Fibroblast of lung (primary cell): ENCODE results near the gene ITPKC. TPM values are rescaled to one million over a fixed set of nuclear protein-coding genes. Genes with fewer than 3 reads are reported as not detected.

ENCODE experiments used
- DNase-seq, 2 donors: peaks; one replicate each; pipeline versions ENCODE4 v3.0.0 to v3.0.0-alpha.2; 2010; ENCODE audit warnings: low read depth in 2 of 2
- H2AFZ ChIP-seq: 2 replicates; pipeline ENCODE4 v1.5.1; 2012; ENCODE audit warnings: low read length, control low read depth, inconsistent platforms
- H3K27ac ChIP-seq: 2 replicates; pipeline ENCODE4 v1.5.1; 2011; ENCODE audit warnings: low read length, control low read depth; ENCODE audit not compliant: insufficient read depth
- H3K27me3 ChIP-seq: 2 replicates; pipeline ENCODE4 v1.5.1; 2011; ENCODE audit warnings: mild to moderate bottlenecking, low read length; ENCODE audit not compliant: control insufficient read depth, insufficient read depth
- H3K36me3 ChIP-seq: 2 replicates; pipeline ENCODE4 v1.5.1; 2011; ENCODE audit warnings: low read length; ENCODE audit not compliant: control insufficient read depth, insufficient read depth
- H3K4me1 ChIP-seq: 2 replicates; pipeline ENCODE4 v1.5.1; 2011; ENCODE audit warnings: low read length; ENCODE audit not compliant: control insufficient read depth, insufficient read depth; ENCODE audit errors: extremely low read depth
- H3K4me2 ChIP-seq: 2 replicates; pipeline ENCODE4 v1.5.1; 2011; ENCODE audit warnings: low read length, control low read depth; ENCODE audit not compliant: insufficient read depth; ENCODE audit errors: extremely low read depth
- H3K4me3 ChIP-seq, 4 experiments: fragments of 200-600 bp in 1 of 4; sonication (generic) in 1 of 4; replicated peaks in 1 of 4; 2 replicates each; pipeline ENCODE4 v1.5.1; 2011 to 2016; ENCODE audit warnings: low read length in 4 of 4, low read depth in 3 of 4, mild to moderate bottlenecking in 3 of 4, control low read depth in 2 of 4, inconsistent platforms in 1 of 4, mixed read lengths in 1 of 4; ENCODE audit not compliant: insufficient read depth in 1 of 4; ENCODE audit errors: control extremely low read depth in 1 of 4
- H3K79me2 ChIP-seq: 2 replicates; pipeline ENCODE4 v1.5.1; 2012; ENCODE audit warnings: mild to moderate bottlenecking, low read length, inconsistent platforms; ENCODE audit not compliant: control insufficient read depth, insufficient read depth
- H3K9ac ChIP-seq: 2 replicates; pipeline ENCODE4 v1.5.1; 2011; ENCODE audit warnings: mild to moderate bottlenecking, low read length, control low read depth; ENCODE audit not compliant: insufficient read depth
- H3K9me3 ChIP-seq: 2 replicates; pipeline ENCODE4 v1.5.1; 2012; ENCODE audit warnings: low read depth, low read length; ENCODE audit not compliant: control insufficient read depth, insufficient read depth
- H4K20me1 ChIP-seq: 2 replicates; pipeline ENCODE4 v1.5.1; 2011; ENCODE audit warnings: low read length; ENCODE audit not compliant: control insufficient read depth, insufficient read depth; ENCODE audit errors: extremely low read depth
- CTCF ChIP-seq, 2 donors: IDR thresholded peaks in 1 of 2; conservative IDR thresholded peaks in 1 of 2; 1 replicate in 1 of 2; 2 replicates in 1 of 2; pipeline ENCODE4 v1.5.1; 2011 to 2012; ENCODE audit warnings: low read length in 2 of 2, control low read depth in 1 of 2, inconsistent platforms in 1 of 2, low read depth in 1 of 2, mild to moderate bottlenecking in 1 of 2
- EZH2 ChIP-seq: IDR thresholded peaks from 2 replicates; pipeline ENCODE4 v1.5.1; 2012; ENCODE audit warnings: low read length, control low read depth, mild to moderate bottlenecking; ENCODE audit errors: missing control alignments
- polyA plus RNA-seq, 2 donors: library from polyadenylated mRNA; depleted of rRNA in 1 of 2; stranded (reverse) in 1 of 2; unstranded in 1 of 2; fragments of >200 nt; gene quantifications; 2 replicates each; pipeline ENCODE4 v1.2.1, GENCODE V29; 2011 to 2012; ENCODE audit warnings: missing spikeins in 1 of 2
- total RNA-seq: library from RNA; depleted of rRNA; stranded (reverse); fragments of >200 nt; gene quantifications from 2 replicates; pipeline ENCODE4 v1.2.1, GENCODE V29; 2014

ITPKC gene
- total and polyA plus RNA-seq, 2 donors (not counting 1 experiment from before 2014, with no cell fraction given) = 6.5 to 23.1 TPM

- Histone ChIP-seq H3K79me2 (no peaks in the 10 kb centered on the region), H3K9ac (no peak overlapping the region), H2AFZ (no peak overlapping the region), H3K9me3 (no peaks in the 10 kb centered on the region), H3K4me1 (peaks cover 2% of the 10 kb centered on the region), H3K4me2 (no peak overlapping the region), H3K27ac (no peak overlapping the region), H3K27me3 (no peaks in the 10 kb centered on the region), H3K4me3 (no peak overlapping the region), H4K20me1 (no peaks in the 10 kb centered on the region), H3K36me3 (peaks cover 3% of the 10 kb centered on the region)
- peak; percentile 52 to 61 for DNase-seq
- TF ChIP-seq EZH2 (no peak), CTCF (conservative IDR thresholded peaks at IDR 0.05 in 1 of 2, IDR thresholded peaks at IDR 0.05 in 1 of 2; ENCODE audit: low read depth in 1 of 2, low read length in 2 of 2) (no peak)
These were observed 28.5 kb downstream of the ITPKC start for GRCh38 chr19:40745402-40745780.

- Histone ChIP-seq H3K9ac (no peak overlapping the region), H3K27me3 (no peaks in the 10 kb centered on the region), H2AFZ (no peak overlapping the region), H3K4me1 (peaks cover 4% of the 10 kb centered on the region), H4K20me1 (no peaks in the 10 kb centered on the region), H3K4me3 (no peak overlapping the region), H3K36me3 (no peaks in the 10 kb centered on the region), H3K27ac (no peak overlapping the region), H3K79me2 (peaks cover 13% of the 10 kb centered on the region), H3K9me3 (no peaks in the 10 kb centered on the region), H3K4me2 (no peak overlapping the region)
- no peak for DNase-seq
- TF ChIP-seq EZH2 (no peak), CTCF (conservative IDR thresholded peaks at IDR 0.05 in 1 of 2, IDR thresholded peaks at IDR 0.05 in 1 of 2; ENCODE audit: low read depth in 1 of 2, low read length in 2 of 2) (no peak)
These were observed 30.6 kb downstream of the ITPKC start for GRCh38 chr19:40747536-40747935.

GRCh38 chr19:40750058-40750873 is 33.4 kb downstream of the ITPKC start, which contains the start of gene ACTMAP:
Gene ACTMAP (minus strand): TSS chr19:40750477. CDS start chr19:40749803, 674 bp downstream.
- peaks cover 2% of the 10 kb centered on the region for H3K36me3 ChIP-seq
- no peaks in the 10 kb centered on the region for H3K27me3 ChIP-seq
- peaks cover 6% of the 10 kb centered on the region for H3K4me1 ChIP-seq
- no peaks in the 10 kb centered on the region for H3K9me3 ChIP-seq
- peak within 1 kb of the TSS; percentile 84 for H3K27ac ChIP-seq
- H3K79me2 ChIP-seq = peaks cover 36% of the 10 kb centered on the region
- no peaks in the 10 kb centered on the region for H4K20me1 ChIP-seq
- peak; percentile 99 to 100 for DNase-seq
- H3K4me2 ChIP-seq = peak within 1 kb of the TSS; percentile 94
- TF ChIP-seq CTCF (conservative IDR thresholded peaks at IDR 0.05 in 1 of 2, IDR thresholded peaks at IDR 0.05 in 1 of 2; ENCODE audit: low read depth in 1 of 2, low read length in 2 of 2) = no peak
- TF ChIP-seq EZH2 = no peak
- H2AFZ ChIP-seq = peak within 1 kb of the TSS; percentile 79
- H3K9ac ChIP-seq = peak within 1 kb of the TSS; percentile 91
- peak within 1 kb of the TSS; percentile 70 to 90 (median 77) for H3K4me3 ChIP-seq
